A673 (cell line): Measurements from ENCODE around the gene GALNT6. TPM values are rescaled to one million over a fixed set of nuclear protein-coding genes. Genes with fewer than 3 reads are reported as not detected.

ENCODE experiments used
- BruUV-seq: library from RNA; stranded (reverse); fragments of 400-500 nt; replicated peaks from 2 replicates; lab custom pipeline; 2021; lab: Mats Ljungman, UMichigan
- CTCF ChIA-PET: fragments of 300-600 bp; sonication (Branson Sonifier 250); formaldehyde crosslinking; loops from one replicate; lab custom pipeline; 2022; ENCODE audit warnings: antibody characterized with exemption; lab: Charles Lee
- POLR2A ChIA-PET: fragments of 300-600 bp; sonication (Branson Sonifier 250); formaldehyde crosslinking; loops from one replicate; lab custom pipeline; 2022; ENCODE audit warnings: antibody characterized with exemption; ENCODE audit not compliant: low non-redundant PET; lab: Charles Lee
- DNase-seq: peaks from one replicate; pipeline ENCODE4 v3.0.0-alpha.2; 2015; ENCODE audit warnings: low spot score
- H3K27ac ChIP-seq: fragments of 200-600 bp; sonication (generic); 2 replicates; pipeline ENCODE4 v1.5.1; 2016; ENCODE audit warnings: mixed run types, low read depth, mild to moderate bottlenecking, mixed read lengths, antibody characterized with exemption, low read length; ENCODE audit not compliant: poor library complexity, severe bottlenecking
- H3K27me3 ChIP-seq: fragments of 200-600 bp; sonication (generic); replicated peaks from 2 replicates; pipeline ENCODE4 v1.6.1; 2017; ENCODE audit warnings: mixed run types, low read depth, mild to moderate bottlenecking, mixed read lengths, antibody characterized with exemption, low read length; ENCODE audit not compliant: insufficient read depth, poor library complexity
- H3K36me3 ChIP-seq: fragments of 200-600 bp; sonication (generic); 2 replicates; pipeline ENCODE4 v1.6.1; 2016; ENCODE audit warnings: mixed run types, mild to moderate bottlenecking, mixed read lengths, antibody characterized with exemption, low read length; ENCODE audit not compliant: insufficient read depth, poor library complexity, severe bottlenecking
- H3K4me1 ChIP-seq: fragments of 200-600 bp; sonication (generic); 2 replicates; pipeline ENCODE4 v1.6.1; 2017; ENCODE audit warnings: mixed run types, mild to moderate bottlenecking, mixed read lengths, antibody characterized with exemption, low read length; ENCODE audit not compliant: insufficient read depth, poor library complexity, severe bottlenecking
- H3K4me3 ChIP-seq: fragments of 200-600 bp; sonication (generic); 2 replicates; pipeline ENCODE4 v1.5.1; 2016; ENCODE audit warnings: low read depth, mixed run types, mild to moderate bottlenecking, mixed read lengths, low read length; ENCODE audit not compliant: poor library complexity, severe bottlenecking
- H3K9me3 ChIP-seq: fragments of 200-600 bp; sonication (generic); 2 replicates; pipeline ENCODE4 v1.6.1; 2016; ENCODE audit warnings: mixed run types, low read depth, mild to moderate bottlenecking, mixed read lengths, antibody characterized with exemption, low read length; ENCODE audit not compliant: poor library complexity, severe bottlenecking
- CTCF ChIP-seq: fragments of 300-800, 200-600 bp; sonication (generic); conservative IDR thresholded peaks from 2 replicates; pipeline ENCODE4 v1.5.1; 2017; ENCODE audit warnings: low read depth, mild to moderate bottlenecking, antibody characterized with exemption, low read length, moderate library complexity, mixed read lengths
- EZH2 ChIP-seq: fragments of 200-600 bp; sonication (generic); IDR thresholded peaks from 2 replicates; pipeline ENCODE4 v1.6.1; 2017; ENCODE audit warnings: borderline replicate concordance, low read depth, mild to moderate bottlenecking, mixed read lengths, antibody characterized with exemption, low read length; ENCODE audit not compliant: poor library complexity, severe bottlenecking
- intact Hi-C: fragments of 100-400 bp; cut with micrococcal nuclease; formaldehyde crosslinking; loops from one replicate; pipeline ENCODE4 v1.10.0; 2022; ENCODE audit not compliant: unreplicated experiment
- total RNA-seq: library from RNA; stranded (reverse); gene quantifications from 2 replicates; pipeline ENCODE4 v1.2.3, GENCODE V29; 2021

Gene GALNT6
- total RNA-seq, 1 experiment from 2014 or later = 0.26 TPM

GRCh38 chr12:51383269-51383905 is 7.8 kb downstream of the GALNT6 start:
- Histone ChIP-seq H3K27me3 (no peaks in the 10 kb centered on the region), H3K27ac (no peak overlapping the region), H3K4me1 (peaks cover 1% of the 10 kb centered on the region), H3K4me3 (no peak overlapping the region), H3K9me3 (no peaks in the 10 kb centered on the region), H3K36me3 (no peaks in the 10 kb centered on the region)
- TF ChIP-seq CTCF = no peak
- no peak for TF ChIP-seq EZH2
- CTCF ChIA-PET = no interaction called here
- BruUV-seq = no TSS peak
- intact Hi-C loops = no loop called here
- POLR2A ChIA-PET = no interaction called here
- DNase-seq = no peak

DNA sequence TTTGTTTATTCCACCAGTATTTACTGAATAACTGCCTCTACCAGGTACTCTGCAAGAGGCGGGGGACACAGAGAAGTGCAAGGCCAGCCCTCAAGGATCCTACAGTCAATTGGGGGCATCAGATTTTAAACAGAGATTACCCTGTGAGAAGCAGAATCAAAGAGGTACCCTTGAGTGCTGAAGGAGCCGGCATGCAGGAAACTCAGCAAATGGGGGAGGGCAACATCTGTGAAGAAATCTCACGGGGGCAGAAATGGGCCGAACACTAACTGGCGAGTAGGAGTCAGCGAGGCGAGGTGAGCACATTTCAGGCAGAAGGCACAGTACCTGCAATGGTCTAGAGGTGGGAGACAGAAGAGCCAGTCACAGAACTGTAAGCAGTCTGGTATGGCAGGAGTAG is 9.0 kb downstream of the GALNT6 start:
- POLR2A ChIA-PET = no interaction called here
- intact Hi-C loops = no loop called here
- TF ChIP-seq EZH2 = no peak
- no peak for TF ChIP-seq CTCF

GRCh38 chr12:51381226-51382079 is 9.8 kb downstream of the GALNT6 start:
- no peaks in the 10 kb centered on the region for H3K27me3 ChIP-seq
- no peak overlapping the region for H3K27ac ChIP-seq
- ChIA-PET POLR2A (no interaction called here), CTCF (no interaction called here)
- intact Hi-C loops = no loop called here
- peaks cover 17% of the 10 kb centered on the region for H3K4me1 ChIP-seq
- TF ChIP-seq CTCF (no peak), EZH2 (no peak)
- no peaks in the 10 kb centered on the region for H3K9me3 ChIP-seq
- no TSS peak for BruUV-seq
- H3K4me3 ChIP-seq = no peak overlapping the region
- no peaks in the 10 kb centered on the region for H3K36me3 ChIP-seq
- peak; percentile 29 for DNase-seq

More for the DNA sequence above, 9.0 kb downstream of the GALNT6 start:
- H3K36me3 ChIP-seq = no peaks in the 10 kb centered on the region
- H3K4me1 ChIP-seq = peaks cover 13% of the 10 kb centered on the region
- no peaks in the 10 kb centered on the region for H3K27me3 ChIP-seq
- H3K9me3 ChIP-seq = no peaks in the 10 kb centered on the region
- no peak overlapping the region for H3K27ac ChIP-seq
- no peak for DNase-seq
- H3K4me3 ChIP-seq = no peak overlapping the region
- CTCF ChIA-PET = no interaction called here
- BruUV-seq = no TSS peak
